HG02642 (cell line): ENCODE measurements around the gene SPTY2D1.
"Not testable (repeated sequence)": the region's sequence is repeated elsewhere in the genome, so short reads cannot be mapped to it uniquely, and the experiment has no call there.

Experiments used
- ATAC-seq: cut with Tn5 transposase; IDR thresholded peaks from one replicate; pipeline ENCODE4 v1.9.1; 2021; ENCODE audit warnings: mild to moderate bottlenecking; ENCODE audit not compliant: unreplicated experiment, poor library complexity

Gene SPTY2D1, protein sequence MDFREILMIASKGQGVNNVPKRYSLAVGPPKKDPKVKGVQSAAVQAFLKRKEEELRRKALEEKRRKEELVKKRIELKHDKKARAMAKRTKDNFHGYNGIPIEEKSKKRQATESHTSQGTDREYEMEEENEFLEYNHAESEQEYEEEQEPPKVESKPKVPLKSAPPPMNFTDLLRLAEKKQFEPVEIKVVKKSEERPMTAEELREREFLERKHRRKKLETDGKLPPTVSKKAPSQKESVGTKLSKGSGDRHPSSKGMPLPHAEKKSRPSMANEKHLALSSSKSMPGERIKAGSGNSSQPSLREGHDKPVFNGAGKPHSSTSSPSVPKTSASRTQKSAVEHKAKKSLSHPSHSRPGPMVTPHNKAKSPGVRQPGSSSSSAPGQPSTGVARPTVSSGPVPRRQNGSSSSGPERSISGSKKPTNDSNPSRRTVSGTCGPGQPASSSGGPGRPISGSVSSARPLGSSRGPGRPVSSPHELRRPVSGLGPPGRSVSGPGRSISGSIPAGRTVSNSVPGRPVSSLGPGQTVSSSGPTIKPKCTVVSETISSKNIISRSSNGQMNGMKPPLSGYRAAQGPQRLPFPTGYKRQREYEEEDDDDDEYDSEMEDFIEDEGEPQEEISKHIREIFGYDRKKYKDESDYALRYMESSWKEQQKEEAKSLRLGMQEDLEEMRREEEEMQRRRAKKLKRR

DNA sequence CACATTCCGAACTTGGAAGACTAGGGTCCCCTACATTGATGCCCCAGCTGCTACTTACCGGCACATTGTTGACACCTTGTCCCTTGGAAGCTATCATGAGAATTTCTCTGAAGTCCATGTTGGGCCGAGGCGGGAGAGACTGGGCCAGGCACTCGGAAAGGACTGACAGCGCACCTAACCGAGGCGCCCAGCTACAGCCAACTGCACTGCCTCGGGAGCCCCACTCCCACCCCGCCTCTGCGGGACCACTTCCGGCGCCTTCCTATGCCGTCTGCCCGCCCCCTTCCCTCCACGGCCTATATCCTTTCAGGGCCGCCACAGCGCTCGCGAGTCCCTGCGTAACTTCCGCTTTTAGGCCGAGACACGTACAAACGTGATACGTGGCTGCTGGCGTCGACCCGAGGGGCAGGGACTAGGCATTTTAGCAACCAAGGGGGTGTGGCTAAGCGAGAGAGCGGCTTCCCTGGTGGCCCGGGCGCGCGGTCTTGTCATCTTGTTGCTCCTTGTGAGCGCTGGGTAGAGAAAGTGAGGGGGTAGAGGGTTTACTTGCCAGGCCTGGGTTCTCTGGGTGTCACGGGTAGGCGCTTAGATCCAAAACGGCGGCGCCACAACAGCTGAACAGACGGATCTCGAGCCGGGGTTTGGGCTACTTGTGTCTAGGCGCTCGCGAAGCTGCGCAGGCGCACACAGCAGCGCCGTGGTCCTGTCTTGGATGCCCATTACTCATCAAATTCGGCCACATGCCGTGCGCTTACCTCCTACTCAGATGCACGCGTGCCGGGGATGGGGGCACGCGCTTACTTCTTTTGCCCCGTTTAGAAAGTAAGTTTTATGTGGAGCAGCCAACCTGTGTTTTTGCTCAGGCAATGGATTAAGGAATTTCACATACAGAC lies at the start of gene SPTY2D1:
TSS of gene SPTY2D1 (minus strand) at position 203 of the 893 bp plus-strand sequence. CDS start at position 118, 85 bp downstream.
- ATAC-seq = peak; percentile 96

GRCh38 chr11:18682466-18682865 lies 48.3 kb upstream of the SPTY2D1 start:
- ATAC-seq = no peak

- ATAC-seq = not testable (repeated sequence)
These were observed 47.8 kb upstream of the SPTY2D1 start for GRCh38 chr11:18681949-18682348.

DNA sequence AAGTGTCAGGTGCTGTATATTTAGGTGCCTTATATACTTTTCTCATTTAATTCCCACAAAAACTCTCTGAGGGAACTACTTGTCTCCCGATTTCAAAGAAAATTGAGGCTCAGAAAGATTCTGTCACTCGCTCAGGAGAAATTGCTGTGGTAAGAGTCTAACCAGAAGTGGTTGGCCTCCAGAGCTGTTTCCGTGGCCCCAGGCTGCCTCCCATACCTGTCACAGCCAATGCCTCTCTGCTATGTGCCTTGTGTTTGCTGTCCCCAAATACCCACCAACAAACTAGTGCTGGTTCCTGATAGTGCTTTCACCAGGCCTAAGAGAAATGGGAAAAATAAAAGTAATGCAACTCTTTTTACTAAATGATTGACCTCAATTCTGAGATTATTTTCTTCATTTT lies 43.4 kb upstream of the SPTY2D1 start:
- no peak for ATAC-seq

GRCh38 chr11:18676803-18677202 lies 42.7 kb upstream of the SPTY2D1 start:
- no peak for ATAC-seq

DNA sequence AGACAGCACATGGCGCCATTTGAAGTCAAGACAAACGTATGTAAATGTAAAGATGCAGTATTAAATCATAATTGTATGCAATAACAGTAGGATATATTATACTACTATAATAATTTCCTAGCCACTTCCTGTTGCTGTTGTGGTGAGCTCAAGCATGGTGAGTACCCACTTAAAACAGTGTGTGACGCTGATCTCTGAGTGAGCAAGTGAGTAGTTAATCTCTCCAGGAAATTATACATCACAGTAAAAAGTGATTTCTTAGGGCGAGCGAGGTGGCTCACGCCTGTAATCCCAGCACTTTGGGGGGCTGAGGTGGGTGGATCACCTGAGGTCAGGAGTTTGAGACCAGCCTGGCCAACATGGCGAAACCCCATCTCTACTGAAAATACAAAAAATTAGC lies 38.1 kb upstream of the SPTY2D1 start:
- not testable (repeated sequence) for ATAC-seq

DNA sequence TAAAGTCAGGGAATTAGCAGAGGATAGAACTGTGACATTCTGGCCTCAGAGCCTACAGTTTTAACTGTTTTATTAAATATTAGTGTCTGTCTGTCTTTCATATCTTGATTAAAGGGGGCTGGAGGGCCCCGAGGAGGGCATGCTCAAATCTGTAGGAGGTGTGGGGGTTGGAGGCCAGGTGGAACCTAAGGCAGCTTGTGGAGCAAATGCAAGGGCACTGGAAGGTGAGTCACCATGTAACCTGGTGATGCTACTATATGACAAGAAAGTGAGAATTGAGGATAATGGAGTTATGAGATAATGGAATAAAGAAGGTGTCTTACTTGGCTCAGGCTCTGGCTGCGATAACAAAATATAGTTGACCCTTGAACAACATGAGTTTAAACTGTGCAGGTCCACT lies 37.1 kb upstream of the SPTY2D1 start:
- no peak for ATAC-seq

DNA sequence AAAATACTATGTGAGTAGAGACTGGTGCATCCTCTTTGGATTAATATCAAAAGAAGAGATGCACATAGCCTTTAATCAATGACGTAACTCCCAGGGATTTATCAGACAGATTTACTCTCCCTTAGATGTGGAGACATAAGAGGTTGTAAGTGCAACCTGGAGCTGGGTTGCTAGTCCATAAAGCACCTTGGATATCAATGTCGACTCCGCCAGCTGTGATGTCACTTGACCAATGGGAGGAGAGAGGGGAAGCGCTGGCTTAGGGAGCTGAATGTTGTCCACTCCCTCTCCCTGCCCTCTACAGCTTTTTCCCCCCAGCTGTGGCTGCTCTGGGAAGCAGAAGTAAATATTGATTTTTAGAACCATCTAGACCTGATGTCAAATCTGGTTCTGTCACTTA lies 35.6 kb upstream of the SPTY2D1 start:
- no peak for ATAC-seq

DNA sequence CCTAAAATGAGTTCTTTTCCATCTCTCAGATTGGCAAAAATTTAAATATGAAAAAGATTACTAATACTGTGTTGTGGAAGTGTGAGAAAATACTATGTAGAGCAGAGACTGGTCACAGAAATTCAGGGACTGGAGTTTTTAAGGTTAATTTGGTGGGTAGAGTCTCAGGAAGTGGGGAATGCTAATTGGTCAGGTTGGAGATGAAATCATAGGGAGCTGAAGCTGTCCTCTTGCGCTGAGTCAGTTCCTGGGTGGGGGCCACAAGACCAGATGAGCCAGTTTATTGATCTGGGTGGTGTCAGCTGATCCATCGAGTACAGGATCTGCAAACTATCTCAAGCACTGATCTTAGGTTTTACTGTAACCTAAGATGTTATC lies 35.1 kb upstream of the SPTY2D1 start:
- ATAC-seq = no peak

DNA sequence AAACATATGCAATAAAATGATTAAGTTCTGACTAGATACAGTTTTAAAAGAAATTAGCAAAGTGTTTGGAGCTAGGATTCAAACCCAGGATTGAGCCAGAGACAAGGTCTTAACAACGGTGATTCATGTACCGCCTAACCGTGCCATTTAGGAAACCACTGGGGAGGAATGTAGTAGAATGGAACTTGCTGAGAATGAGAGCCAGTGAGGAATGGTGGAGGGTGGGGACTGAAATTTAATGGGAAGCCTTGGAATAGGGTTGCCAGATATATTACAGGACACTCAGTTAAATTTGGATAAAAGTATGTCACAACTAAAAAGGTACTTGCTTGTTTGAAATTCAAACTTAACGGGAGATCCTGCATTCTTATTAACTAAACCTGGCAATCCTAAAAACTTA lies 34.0 kb upstream of the SPTY2D1 start:
- no peak for ATAC-seq

DNA sequence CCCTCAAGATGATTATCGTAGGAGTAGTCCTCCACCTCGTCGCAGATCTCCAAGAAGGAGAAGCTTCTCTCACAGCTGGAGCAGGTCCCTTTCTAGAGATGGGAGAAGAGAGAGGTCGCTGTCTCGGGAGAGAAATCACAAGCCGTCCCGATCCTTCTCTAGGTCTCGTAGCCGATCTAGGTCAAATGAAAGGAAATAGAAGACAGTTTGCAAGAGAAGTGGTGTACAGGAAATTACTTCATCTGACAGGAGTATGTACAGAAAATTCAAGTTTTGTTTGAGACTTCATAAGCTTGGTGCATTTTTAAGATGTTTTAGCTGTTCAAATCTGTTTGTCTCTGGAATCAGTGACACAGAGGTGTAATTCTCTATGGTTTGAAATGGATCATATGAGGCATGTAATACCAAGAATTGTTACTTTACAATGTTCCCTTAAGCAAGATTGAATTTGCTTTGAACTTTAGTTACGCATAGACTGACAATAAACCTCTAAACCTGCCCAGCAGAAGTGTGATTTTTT lies 31.3 kb upstream of the SPTY2D1 start:
- not testable (repeated sequence) for ATAC-seq

- no peak for ATAC-seq
These were observed 23.5 kb upstream of the SPTY2D1 start for GRCh38 chr11:18657673-18658072.

- ATAC-seq = no peak
These were observed 16.9 kb upstream of the SPTY2D1 start for GRCh38 chr11:18650859-18651557.

DNA sequence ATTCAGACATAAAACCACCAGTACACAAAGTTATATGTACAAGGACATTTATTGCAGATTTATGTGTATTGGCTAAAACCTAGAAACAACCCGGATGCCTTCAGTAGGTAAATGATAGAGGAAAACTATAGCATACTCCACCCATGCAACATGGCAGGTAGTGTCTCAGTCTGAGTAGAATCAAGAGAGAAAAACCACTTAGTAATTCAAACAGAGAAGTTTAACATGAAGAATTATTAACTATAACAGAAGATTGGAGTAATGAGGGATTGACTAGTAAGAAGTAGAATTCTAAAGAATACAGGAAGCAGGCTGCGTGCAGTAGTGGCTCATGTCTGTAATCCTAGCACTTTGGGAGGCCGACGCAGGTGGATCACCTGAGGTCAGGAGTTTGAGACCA lies 16.2 kb upstream of the SPTY2D1 start:
- no peak for ATAC-seq

DNA sequence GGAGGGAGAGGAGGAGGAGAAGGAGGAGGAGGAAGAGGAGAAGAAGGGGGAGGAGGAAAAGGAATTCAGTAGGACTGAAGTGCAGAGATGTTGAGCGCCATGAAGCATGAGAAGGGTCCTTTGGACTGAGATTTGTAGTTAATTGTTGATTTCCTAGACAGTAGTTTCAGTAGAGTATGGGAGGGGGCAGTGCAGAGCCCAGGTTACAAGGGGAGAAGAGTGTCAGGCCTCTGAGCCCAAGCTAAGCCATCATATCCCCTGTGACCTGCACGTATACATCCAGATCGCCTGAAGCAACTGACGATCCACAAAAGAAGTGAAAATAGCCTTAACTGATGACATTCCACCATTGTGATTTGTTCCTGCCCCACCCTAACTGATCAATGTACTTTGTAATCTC lies 8.9 kb upstream of the SPTY2D1 start:
- ATAC-seq = not testable (repeated sequence)

GRCh38 chr11:18641677-18642076 lies 7.5 kb upstream of the SPTY2D1 start:
- ATAC-seq = no peak

GRCh38 chr11:18633256-18634139 lies 644 bp downstream of the SPTY2D1 start:
- ATAC-seq = peak; percentile 54

DNA sequence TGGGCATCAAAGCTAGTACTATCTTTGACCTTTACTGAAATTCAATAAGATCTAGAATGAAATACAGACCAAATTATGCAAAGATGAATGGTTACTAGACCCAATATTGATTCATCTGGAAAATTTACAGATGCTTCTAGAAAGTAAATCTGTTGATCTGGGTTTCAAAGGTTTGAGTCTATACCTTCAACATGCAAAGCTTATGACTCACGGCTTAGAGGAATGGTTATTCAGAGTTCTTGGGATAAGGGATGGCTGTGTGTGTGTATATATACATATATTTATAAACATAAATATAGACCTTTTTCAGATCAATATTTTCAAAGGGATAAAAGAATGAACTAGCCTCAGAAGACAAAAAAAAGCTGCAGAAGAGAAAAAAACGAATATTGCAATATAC lies 1.3 kb downstream of the SPTY2D1 start:
- no peak for ATAC-seq

GRCh38 chr11:18624161-18624560 lies 10.0 kb downstream of the SPTY2D1 start:
- no peak for ATAC-seq
